Epidermal melanocyte (primary cell): ENCODE data around the gene SORCS2.

Source experiments
- DNase-seq: peaks from one replicate; pipeline ENCODE4 v3.0.0; 2011; ENCODE audit warnings: low spot score; ENCODE audit not compliant: insufficient read length

SORCS2 gene

DNA sequence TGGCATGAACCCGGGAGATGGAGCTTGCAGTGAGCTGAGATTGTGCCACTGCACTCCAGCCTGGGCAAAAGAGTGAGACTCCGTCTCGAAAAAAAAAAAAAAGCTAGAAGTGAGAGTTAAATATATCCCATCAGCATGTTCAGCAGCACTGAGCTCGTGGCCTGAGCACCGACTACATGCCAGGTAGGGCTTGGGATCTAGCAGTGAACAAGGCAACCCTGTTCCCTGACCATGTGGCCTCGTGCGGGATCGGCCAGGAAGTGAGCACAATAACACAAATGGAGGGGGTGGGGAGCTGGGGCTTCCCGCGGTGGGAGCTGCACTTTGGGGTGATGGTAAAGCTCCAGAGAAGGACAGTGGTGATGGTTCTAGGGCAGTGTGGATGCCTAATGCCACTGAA lies 436.1 kb downstream of the SORCS2 start:
- DNase-seq, result no peak

GRCh38 chr4:7629501-7630254 lies 437.3 kb downstream of the SORCS2 start:
- no peak for DNase-seq

- DNase-seq, result no peak
These were observed 438.4 kb downstream of the SORCS2 start for GRCh38 chr4:7630568-7631287.

GRCh38 chr4:7631288-7632014 lies 439.1 kb downstream of the SORCS2 start:
- DNase-seq, result no peak

DNA sequence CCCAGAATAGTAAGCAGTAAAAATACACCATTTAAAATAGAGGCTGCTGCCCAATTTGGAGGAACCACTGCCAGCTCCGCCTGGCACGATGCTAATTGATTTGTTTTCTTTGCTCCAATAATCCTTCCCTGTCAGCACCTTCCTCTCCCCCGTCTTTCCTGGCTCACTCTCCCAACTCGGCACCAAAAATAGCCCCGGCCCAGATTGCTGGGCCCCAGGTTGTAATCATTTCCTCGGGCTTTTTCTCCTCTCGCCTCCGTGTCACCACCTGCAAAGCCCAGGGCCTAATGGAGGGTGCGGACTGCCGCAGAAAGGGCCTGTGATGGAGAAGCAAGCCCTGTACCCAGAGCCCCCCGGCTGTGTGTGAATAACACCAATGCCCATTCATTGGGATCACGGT lies 440.0 kb downstream of the SORCS2 start:
- no peak for DNase-seq

GRCh38 chr4:7632971-7633370 lies 440.6 kb downstream of the SORCS2 start:
- no peak for DNase-seq

DNA sequence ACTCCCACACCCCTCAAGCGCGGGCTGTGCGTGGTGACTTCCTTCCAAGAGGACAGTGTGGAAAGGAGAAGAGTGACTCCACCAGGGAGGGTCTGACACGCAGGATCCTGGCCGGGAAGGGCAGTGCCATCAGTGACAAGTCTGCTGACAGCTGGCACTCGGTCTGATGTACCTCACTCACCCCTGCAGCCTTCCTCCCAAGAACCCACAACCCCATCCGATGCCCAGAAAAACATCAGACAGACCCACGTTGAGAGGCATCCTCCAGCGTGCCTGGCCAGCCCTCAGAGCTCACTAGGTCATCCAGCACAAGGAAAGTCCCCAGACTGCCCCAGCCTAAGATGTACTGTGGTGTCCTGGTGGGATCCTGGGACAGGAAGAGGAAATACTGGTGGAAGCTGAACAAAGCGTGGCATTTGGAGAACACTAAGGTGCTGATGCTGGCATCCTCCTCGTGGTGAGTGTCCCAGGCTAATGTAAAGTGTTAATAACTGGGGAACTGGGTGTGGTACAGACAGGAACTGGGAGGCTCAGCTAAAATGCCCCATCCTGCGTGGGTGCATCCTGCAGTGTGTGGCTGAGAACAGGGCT lies 442.4 kb downstream of the SORCS2 start:
- DNase-seq, result no peak

GRCh38 chr4:7635445-7636239 lies 443.3 kb downstream of the SORCS2 start:
- DNase-seq, result no peak

GRCh38 chr4:7636240-7636508 lies 443.8 kb downstream of the SORCS2 start:
- DNase-seq, result no peak

- no peak for DNase-seq
These were observed 444.8 kb downstream of the SORCS2 start for GRCh38 chr4:7637139-7637538.

DNA sequence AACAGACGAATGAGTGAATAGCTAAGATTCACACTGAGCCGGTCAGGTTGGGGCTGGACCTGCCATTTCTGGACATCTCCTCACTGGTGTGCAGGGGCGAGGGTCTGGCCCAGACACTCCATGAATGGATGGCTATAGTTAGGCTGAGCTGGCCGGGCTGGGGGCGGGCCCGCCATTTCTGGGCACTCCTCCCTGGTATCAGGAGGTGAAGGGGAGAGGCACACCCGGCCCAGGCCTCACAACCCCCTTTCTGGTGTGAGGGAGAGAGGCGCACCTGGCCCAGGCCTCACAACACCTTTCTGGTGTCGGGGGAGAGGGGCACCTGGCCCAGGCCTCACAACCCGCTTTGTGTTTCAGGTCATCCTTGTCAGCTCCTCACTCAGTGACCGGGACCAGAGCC lies 445.6 kb downstream of the SORCS2 start:
- DNase-seq, result no peak

GRCh38 chr4:7638489-7638888 lies 446.2 kb downstream of the SORCS2 start:
- no peak for DNase-seq

GRCh38 chr4:7638984-7639789 lies 446.8 kb downstream of the SORCS2 start:
- no peak for DNase-seq

DNA sequence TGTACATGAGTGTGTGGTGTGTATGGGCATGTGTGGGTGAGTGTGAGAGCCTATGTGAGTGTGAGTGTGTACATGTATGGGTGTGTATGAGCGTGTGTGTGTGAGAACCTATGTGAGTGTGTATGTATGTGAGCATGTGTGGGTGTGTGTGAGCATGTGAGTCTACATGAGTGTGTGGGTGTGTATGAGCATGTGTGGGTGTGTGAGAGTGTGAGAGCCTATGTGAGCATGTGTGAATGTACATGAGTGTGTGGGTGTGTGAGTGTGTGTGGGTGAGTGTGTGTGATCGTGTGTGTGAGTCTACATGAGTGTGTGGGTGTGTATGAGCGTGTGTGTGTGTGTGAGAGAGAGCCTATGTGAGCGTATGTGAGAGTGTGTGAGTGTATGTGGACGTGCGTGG lies 447.8 kb downstream of the SORCS2 start:
- no peak for DNase-seq

GRCh38 chr4:7641712-7642111 lies 449.4 kb downstream of the SORCS2 start:
- no peak for DNase-seq

DNA sequence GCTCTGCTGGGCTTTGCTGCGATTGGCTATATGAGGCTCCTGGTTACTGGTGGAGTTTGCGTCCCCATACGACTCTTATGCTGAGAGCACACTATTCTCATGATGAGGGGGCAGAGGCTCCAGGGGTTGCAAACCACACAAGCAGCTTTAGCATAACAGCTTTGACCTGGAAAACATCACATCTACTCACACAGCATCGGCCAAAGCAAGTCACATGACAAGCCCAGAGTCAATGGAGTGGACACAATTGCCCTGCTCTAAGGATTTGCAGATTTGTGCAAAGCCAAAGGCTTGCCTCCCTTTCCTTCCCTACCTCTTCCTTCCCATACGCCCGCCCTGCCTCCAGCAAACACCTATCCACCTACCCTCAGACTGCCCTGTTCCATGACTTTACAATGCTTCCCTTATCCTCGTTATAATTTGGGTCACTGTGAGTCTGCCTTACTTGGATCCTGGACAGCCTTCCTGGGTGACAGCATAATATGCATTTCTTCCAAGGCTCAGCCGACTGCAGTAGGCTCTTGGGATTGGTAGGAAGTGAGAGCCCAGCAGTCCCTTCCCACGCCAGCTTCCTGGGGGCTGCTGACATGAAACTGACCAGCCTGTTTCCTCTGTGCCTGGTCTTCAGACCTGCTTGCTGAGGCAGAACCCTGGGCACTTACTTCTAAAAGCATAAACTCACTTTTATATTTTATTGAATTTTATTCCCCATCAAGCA lies 450.6 kb downstream of the SORCS2 start:
- DNase-seq, result no peak

DNA sequence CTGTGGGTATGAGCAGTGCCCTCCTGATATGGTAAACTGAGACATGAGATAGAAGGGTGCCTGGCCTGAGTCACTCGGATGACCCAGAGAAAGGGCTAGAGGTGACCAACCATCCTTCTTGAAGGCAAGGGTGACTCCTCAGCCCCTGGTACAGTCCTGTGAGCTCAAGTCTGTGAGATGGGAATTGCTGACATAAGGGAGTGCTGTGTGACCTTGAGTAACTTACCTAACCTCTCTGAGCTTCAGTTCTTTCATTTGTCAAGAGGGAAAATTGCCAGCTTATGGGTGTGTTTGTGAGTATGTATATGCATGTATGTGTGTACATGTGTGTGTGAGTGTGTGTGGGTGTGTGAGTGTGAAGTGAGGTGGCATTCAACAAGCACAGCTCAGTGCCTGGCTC lies 452.8 kb downstream of the SORCS2 start:
- DNase-seq, result no peak

DNA sequence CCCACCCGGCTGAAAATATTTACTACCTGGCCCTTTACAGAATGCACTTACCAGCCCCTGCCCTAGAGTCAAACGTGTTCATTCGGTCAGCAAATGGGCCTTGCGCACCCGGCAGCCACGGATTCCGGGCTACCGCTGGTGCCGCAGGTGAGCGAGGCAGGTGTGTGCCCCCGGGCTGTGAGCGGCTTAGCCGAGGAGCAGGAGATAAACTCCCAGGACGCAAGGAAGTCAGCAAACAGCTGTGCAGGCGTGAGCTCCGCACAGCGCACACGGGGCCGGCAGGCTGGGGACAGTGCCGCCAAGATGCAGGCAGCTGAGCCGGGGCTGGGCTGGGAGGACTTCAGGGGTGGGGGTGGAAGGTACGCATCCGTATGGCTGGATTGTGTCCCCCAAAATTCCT lies 453.6 kb downstream of the SORCS2 start:
- DNase-seq, result no peak

GRCh38 chr4:7646384-7647061 lies 454.2 kb downstream of the SORCS2 start:
- no peak for DNase-seq
